SU-DHL-6 (cell line): ENCODE measurements around the gene SERPIND1.

Experiments used
- CTCF ChIP-seq: fragments of 200-600 bp; sonication (generic); IDR thresholded peaks from one replicate; pipeline ENCODE4 v1.5.1; 2017; ENCODE audit warnings: antibody characterized with exemption, mild to moderate bottlenecking, low read length, moderate library complexity; ENCODE audit not compliant: insufficient read depth, poor library complexity, severe bottlenecking
- EZH2phosphoT487 ChIP-seq: fragments of 200-600 bp; sonication (generic), shearing (Covaris generic); conservative IDR thresholded peaks from 2 replicates; pipeline ENCODE4 v1.6.1; 2018; ENCODE audit warnings: mild to moderate bottlenecking, antibody characterized with exemption, low read length, moderate library complexity, mixed read lengths

GRCh38 chr22:20813056-20813455 is 39.1 kb downstream of the SERPIND1 start:
- TF ChIP-seq CTCF (no peak), EZH2phosphoT487 (no peak)
